ELF-1 (cell line): Measurements from ENCODE around the gene PEMT.

Experiments used
- DNase-seq: peaks from one replicate; pipeline ENCODE4 v3.0.0-alpha.2; 2016; ENCODE audit warnings: low read depth, low spot score

The PEMT gene

DNA sequence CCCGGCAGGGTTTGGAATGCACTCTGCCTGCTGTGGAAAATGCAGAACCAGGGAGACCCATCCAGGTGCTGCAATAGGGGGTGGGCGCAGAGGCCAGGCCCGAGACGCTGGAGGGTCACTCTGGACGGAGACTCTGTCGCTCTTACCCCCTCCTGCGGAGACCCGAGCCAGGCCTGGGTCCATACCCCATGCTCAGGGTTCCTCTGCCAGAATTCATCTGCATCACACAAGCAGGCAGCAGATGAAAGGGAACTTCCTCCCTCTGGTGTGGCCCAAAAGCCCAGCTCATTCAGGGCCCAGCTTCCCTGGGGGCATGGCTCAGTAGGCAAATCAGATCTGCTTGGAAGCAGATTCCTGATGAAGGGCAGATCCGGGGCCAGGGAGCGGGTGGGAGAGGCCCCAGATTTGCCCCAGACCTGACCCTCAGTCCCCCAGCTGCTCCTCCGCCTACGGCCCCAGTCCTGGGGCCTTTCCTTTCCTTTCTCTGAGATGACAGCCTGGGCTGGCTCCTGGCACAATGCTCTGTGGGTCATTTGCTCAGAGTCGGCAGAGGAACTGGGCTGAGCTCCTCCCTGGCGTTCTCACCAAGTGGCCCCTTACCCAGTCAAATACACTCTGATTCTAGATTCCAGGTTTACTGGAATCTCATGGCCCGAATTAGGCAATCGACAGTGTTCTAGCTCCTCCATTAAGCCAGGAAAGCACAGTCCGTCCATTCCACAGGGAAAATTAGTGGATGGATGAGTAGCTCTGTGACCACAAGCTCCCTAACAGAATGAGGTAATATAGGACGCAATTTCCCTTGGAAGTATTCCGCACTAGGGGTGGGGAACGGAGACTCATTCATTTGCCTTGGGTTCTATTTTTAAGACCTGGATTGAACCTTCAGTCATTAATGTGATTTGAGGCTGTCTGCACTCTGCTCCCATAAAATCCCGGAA lies 76.2 kb downstream of the PEMT start:
- DNase-seq = peak; percentile 93

DNA sequence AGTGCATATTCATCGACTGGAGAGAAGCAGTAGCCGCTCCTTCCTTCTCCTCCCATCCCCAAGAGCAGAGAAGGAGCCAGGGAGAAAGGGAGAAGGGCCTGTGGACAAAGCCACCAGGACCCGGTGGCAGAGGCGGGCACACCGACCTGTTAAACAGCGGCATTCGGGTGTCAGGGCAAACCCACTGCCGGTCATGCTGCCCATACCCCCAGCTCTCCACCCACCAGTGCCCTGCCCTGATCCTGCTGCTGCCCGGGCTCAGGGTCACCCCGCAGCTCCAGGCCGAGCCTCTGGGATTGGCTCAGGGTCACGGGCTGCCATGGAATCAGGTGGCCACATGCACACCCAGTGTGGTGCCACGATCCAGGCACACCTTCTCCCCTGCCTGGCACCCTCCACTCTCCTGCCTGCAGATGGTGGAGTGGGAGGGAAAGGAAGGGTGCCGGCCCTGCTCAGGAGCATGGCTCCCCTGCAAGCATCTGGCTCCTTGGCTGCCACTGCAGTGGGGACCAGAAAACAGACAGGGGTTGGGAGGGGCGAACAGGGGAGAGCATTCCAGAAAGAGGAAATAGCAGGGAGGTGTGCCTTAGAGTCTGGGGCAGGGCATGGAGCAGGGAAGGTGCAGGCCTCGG lies 77.0 kb downstream of the PEMT start:
- DNase-seq = no peak

DNA sequence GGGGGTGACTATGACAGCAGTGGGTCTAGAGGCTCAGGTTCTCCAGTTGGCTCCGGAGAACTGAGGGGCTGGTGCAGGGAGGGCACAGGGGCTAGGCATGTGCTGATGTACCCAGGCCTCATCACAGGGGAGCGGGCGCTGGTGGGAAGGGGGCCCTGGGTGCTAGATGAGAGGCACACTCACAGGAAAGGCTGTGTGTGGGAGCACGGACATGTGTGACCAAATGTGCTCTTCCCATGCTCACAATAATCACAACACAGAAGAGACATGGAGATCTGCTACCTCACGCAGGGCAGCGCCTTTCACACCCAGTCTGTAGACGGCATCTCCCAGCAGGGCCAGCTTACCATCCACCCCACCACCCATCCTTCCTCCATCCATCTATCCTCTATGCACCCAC lies 77.9 kb downstream of the PEMT start:
- DNase-seq = no peak

DNA sequence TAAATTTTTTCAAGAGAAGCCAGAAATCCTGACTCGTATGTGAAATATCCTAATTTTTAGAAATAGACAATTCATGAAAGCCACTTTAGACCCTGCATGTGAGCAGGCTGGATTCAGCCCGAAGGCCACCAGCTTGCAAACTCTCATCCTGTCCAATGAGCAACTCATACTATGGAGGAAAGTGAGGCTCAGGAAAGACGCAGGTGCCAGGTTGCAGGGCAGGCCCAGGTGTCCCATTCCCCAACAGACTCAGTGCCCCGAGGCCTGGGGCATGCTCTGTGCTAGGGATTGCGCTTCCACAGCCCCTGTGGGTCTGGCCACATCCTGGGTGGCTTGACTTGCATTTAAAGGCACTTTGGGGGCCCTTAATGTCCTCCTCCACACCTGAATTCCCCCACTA lies 78.6 kb downstream of the PEMT start:
- no peak for DNase-seq

DNA sequence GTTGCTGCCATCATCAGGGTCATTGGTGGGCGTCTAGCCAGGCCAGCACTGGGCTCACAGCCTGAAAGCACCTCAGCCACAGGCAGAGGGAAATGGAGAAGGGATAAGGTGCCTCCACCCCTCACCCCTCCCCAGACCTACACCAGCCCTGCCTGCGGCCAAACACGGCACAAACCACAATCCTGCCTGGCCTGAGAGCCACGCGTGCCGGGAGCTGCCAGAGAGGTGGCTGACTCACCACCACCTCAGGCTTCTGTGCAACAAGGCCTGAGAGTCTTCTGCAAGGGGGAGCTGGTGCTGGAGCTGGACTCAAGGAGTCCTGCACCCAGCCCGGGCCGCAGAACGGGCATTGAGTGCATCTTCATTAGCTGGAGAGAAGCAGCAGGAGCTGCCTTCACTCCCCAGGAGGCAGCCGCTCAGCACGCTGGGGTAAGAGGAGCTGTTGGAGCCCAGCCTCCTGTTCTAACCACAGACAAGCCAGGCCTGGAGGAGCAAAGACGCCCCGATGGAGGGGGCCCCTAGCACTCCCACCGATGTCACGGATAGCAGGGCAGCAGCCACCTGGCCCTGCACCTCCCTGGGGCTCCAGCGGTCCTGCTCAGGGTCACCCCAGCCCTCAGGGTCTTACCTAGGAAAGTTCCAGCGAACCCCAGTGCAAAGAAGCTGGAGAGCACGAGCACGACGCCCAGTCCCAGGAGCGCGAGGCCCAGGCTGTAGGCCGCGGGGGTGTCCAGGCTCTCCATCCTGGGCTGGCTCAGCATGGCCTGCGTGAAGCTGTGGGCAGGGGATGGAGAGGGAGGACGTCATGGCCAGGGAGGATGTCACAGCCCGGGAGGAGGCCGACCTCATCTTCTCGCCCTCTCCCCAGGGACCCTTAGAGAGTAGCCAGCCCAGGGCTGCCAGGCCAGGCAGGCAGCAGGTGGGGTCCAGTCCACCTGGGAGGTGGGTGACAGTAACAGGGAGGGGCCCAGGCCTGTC lies 79.3 kb downstream of the PEMT start:
- peak; percentile 70 for DNase-seq

DNA sequence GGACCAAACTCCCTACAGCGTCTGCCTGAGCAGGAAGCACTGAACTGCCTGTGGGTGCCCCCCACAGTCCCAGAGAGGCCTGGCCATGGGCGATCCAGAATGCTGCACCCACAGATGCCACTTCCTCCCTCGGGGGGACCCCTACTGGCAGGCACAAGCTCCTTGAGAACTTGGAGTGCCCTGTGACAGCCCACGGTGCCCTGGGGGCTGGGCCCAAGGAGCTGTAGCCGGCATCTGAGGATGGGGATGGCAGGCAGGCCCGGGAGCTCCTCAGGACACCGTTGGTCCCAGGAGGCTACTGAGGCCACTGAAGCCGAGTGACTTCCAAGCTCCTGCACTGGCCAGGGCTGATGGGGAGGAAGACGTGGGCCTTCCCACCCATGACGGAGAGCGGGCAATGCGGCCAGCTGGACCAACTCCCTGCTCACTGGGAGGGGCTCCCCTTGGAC lies 80.2 kb downstream of the PEMT start:
- DNase-seq = no peak

DNA sequence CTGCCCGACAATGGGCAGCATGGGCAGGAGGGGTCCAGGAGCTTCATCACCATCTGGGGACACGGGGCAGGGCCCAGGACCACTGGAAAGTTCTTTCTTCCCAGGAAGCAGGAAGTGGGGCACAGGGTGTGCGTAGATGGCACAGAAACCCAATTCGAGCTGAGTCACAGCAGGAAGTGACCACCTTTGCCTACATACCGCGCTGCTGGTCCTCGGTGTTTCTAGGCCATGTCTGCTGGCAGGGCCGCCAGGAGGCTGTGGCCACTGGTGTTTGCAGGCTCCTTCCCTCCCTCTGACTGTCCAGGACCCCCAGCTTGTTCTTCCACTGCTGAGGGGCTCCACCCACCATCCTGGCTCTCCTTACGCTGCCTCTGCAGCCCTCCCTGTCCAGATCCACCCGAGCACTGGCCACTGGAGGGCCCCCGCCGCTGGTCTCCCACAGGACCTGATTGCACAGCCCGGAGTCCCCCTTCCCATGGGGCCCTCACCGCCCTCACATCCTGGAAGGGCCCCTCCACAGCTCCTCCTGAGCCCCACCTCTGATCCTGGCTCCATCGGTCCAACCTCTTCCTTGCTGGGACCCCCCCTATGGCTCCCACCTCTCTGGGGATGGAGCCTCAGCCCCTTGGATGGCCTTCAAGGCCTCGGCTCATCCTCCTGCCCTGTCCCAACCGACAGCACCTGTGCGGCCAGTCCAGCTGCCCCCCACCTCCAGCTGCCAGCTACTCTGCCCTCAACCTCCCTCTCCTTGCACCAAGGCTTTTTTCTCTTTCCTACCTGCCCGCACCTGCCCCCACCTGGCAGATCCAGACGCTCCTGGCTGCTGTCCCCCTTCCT lies 80.8 kb downstream of the PEMT start:
- no peak for DNase-seq

DNA sequence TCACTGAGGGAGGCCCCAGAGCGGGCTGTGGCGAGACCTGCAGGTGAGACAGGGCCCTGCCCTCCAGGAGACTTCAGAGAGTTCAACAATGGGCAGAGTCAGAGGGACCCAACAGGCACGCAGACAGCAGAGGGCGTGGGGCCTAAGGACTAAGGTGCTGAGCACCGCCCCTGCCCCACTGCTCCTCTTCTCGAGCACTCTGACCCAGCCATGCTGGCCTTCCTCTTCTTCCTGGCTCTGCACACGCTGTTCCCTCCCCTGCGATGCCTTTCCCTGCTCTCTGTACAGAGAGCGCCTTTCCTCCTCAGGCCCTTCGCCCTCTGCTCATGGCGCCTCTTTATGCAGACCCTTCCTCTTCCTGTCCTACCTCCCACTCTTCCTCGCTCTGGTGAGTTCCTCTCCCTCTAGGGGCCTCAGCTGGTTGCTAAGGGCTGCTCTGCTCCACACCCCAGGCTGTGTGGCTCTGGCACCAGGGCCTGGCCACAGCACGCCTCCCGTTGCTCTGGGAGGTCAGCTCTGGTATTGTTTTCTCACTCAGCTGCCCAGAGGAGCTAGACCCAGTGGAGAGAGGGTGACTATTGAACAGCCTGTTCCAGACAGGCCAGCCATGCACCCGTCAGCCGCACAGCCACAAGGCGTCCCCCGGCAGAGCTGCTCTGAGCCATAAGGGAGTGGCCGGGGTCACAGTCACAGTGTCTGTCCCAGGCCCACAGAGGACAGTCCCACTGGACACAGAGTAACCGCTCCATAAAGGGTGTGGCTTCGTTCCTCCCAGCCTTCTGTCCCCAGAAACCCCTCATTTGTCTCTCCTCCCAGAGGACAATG lies 81.7 kb downstream of the PEMT start:
- no peak for DNase-seq

DNA sequence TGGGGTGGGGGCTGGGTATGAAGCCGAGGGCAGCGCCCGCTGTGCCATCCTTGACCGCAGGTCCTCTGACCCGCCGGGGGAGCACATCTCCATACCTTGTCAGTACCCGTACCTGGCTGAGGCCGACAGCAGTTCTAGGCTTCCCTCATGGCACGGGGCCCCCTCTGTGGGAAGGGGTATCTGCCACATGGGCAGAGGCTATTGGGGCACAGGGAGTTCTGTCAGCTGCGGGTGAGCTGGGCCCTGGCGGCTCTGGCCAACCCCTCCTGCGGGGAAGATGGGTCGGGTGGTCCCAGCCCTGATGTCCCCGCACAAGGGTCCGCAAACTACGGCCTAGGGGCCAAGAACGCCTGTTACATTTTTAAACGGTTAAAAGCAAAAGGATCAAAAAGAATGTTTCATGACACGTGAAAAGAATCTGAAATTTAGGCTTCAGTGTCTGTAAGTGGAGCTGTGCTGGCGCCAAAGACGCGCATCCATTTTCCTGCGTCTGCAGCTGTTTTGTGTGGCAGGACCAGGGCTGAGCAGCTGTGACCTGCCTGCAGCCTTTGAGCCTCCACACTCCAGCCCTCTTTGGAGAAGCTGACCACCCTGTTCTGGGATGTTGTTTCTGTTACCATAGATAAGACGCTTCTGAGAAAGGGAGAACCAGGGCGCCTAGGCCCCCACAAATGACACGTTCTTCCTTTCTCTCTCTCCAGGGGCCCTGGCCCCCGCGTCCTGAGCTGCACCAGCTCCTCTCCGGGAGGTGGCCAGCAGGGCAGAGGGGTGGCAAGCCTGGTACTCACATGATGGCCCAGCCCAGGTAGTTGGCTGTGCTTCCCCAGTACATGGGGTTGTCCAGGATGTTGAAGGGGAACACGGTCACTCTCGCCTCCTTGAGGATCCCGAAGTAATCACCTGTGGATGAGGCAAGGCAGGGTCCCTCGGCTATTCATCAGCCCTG lies 82.6 kb downstream of the PEMT start:
- DNase-seq = no peak

DNA sequence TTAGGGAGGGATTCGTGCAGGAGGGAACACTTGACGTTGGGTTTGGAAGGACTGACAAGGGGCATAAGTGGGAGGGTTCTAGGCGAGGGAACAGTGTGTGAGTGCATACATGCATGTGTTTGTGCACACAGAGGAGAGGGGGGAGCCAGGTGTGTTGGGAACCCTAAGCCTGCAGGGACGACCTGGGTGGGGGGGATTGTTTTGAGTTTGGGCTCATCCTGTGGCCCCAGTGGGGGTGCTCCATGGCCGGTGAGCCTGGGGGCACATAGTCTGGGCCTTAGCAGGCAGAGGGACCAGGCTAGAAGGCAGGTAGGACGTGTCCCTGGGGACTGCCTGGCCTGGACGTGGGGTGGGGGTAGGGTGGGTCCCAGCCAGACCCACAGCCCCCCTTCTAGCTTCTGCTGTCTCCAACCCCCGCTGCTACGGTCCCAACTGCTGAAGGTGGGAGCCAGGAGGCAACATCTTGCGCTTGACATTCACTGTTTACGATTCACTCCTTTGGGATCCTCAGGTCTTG lies 83.4 kb downstream of the PEMT start:
- no peak for DNase-seq

DNA sequence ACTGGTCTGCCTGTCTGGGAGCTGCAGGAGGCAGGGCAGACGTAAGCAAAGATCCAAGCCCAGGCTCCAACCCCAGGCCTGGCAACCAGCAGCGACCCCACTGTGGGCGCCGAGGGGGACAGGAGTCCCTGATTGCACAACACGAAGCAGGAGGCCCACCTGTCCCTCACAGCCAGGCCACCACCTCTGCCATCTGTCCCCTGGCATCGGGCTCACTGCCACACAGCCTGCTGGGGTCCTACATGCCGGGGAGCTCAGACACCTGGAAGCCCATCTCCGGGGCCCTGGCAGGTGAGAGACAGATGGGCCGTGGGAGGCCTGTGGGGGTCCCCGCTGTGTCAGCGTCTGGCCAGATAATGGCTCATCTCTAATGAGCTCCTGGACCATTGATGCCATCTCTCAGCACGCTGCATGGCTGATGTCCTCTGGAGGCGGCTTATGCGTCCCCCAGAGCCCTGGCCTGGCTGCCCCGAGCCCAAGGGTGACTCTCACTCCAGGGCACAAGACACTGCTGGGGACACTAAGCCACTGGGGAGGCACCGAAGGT lies 84.0 kb downstream of the PEMT start:
- no peak for DNase-seq

DNA sequence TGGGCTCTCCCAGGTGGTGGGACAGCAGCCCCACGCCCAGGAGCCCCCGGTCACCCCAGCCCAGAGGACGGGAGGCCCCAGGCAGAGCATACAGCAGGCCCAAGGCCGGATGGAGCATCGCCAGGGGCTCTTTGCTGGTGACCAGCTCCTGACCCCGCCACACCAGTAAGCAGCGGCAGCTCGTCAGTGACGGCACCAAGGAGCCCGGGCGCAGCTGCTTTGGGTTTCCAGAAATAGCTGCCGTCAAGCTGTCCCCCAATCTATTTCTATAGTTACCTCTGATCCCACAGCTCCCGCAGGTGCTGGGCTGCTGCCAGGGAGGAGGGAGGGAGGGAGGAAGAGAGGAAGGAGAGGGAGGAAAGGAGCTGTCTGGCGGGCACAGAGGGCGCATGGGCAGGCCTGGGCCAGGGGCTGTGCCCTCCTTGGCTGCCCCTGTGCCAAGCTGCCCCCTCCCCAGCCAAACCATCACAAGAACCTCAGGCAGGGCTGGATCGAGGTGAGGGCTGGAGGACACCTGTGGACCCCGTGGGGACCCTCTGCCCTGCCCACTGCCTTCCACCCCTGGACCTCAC lies 84.5 kb downstream of the PEMT start:
- no peak for DNase-seq

DNA sequence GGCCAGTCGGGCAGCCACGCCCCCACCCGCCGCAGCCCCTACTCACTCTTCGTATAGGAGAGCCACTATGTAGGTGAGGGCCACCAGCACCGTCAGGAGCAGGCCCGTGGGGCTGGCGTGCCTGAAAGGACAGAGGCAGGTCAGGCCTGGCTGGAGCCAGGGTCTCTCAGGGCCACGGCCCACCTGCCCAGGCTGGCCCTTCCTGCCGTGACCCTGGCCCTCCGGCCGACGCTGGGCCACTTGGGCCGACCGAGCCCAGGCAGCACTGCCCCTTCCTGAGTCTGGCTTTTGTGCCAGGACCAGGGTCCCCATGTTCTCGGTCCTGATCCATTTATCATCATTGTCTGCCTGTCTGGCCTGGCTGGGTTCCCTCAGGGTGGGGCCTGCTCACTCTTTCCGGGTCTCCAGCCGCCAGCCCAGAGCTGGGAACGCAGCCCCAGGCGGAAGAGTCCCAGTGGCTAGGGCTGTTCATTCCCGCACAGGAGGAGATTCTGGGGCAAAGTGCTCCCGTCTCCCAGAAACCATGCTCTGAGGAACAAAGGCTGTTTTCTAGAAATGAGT lies 85.2 kb downstream of the PEMT start:
- DNase-seq = no peak

DNA sequence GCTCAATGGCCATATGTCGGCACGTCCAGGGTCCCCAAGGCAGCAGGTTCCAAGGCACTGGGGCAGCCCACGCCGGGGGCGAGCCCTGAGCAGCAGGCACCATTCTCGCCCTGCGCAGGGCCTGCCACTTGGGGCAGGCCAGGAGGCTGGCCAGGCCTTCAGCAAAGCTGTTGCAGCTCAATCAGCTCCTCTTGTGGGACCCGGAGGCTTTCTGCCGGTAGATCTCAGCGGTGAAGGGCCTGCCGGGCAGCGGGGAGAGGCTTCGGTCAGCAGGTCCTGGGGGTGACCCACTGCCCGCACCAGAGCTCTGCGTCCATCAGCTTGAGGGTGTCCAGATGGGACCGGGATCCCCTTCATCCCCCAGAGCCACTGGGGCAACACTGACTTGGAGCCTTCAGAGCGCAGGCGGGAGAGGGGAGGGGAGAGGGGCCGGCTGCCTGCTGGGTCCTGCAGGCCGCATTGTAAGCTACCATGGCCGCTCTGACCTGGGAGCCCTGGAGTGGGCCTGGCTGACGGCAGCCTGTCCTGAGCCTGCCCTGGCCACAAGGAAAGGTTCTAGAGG lies 85.8 kb downstream of the PEMT start:
- DNase-seq = no peak

DNA sequence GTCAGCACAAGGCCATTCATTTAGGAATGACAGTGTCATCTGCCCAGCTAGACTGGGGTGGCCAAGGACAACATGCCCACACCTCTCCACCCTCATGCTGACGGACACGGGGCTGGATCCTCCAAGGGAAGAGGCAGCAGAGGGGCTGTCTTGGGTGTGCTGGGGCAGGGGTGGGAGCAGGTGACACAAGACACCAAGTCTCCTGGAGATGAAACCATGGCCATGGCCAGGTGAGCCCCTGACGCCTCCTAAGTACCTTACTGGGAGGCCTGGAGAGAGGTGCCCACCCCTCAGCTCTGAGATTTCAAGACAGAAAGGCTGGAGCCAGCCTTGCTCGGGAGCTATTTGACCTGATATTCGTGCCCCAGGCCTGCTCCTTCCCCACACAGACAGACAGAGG lies 86.4 kb downstream of the PEMT start:
- DNase-seq = no peak

DNA sequence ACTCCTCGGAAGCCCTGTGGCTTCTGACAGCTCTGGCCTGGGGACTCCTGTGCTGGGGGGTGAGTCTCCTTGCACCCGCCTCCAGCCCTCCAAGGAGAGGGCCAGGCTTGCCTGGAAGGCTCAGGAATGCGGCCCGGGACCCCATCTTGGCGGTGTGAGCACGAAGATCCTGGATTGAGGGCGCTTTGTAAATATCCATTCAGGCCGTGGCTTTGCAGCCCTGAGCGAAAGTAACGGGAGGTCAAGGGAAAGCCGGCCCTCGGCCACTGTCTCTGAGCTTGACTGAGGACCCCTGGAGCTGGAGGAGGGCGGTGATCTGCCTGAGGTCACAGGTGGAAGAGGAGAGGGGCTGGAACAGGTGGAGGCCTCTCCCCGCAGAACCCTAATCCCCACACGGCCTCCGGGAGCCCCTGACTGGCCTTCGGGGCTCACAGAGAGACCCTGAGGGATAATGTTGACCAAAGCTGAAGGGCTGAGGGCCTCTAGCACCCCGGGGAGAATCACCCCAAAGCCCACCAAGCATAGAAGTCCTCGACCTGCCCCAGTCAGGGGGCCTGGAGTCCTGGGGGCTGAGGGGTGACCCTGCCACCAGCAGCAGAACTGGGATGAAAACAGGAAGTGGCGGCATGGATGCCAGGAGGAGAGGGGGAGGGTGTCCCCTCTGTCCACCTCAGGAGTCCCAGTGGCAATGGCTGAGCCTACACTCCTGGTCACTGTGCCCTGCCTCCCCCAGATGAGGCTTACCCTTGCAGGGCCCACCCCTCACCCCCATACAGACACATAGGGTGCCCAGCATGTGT lies 87.0 kb downstream of the PEMT start:
- DNase-seq = no peak
